Measurements from ENCODE around the gene CFAP119. TPM values are rescaled to one million over a fixed set of nuclear protein-coding genes. Genes with fewer than 3 reads are reported as not detected.

CFAP119 gene
- polyA plus RNA-seq, 1 donor (not counting 4 experiments of a cell fraction or from before 2014, with no cell fraction given) = 3.0 TPM

DNA sequence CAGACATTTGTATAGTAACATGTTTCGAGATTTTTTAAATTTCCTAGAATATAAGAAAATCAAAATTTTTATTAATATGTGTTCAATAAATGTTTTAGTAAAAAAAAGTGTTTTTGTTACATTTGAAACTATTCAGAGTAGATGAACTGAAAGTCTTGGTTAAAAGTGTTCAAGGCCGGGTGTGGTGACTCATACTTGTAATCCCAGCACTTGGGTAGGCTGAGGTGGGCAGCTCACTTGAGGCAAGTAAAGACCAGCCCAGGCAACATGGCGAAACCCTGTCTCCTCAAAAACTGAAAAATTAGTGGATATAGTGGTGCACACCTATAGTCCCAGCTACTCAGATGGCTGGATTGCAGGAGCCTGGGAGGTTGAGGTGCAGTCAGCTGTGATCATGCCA, 30.5 kb downstream of the CFAP119 start:
- no peak overlapping the region for H3K27ac ChIP-seq (ENCODE audit: control insufficient read depth, insufficient read depth, low read length)
- H3K4me2 ChIP-seq (ENCODE audit: control insufficient read depth, extremely low read depth, insufficient read depth, low read depth, low read length) = no peak overlapping the region
- DNase-seq (ENCODE audit: low read depth, low spot score) = no peak
- no peak overlapping the region for H2AFZ ChIP-seq (ENCODE audit: control insufficient read depth, low read length)
- dilution Hi-C loops (cut with MboI; ENCODE audit: extremely low pct_ligation_motif_present, low sequenced_read_pairs) = no loop called here
- peaks cover 35 to 44% of the 10 kb centered on the region in 2 experiments for H3K36me3 ChIP-seq (ENCODE audit: control insufficient read depth in 2 of 2, extremely low read depth in 1 of 2, insufficient read depth in 2 of 2, low read length in 2 of 2)
- H3K9me3 ChIP-seq (ENCODE audit: control insufficient read depth, low read depth, low read length) = no peaks in the 10 kb centered on the region
- no peaks in the 10 kb centered on the region for H4K20me1 ChIP-seq (ENCODE audit: control insufficient read depth, extremely low read depth, insufficient read depth, low read length)
- no peaks in the 10 kb centered on the region for H3K27me3 ChIP-seq (ENCODE audit: control insufficient read depth, extremely low read depth, insufficient read depth, low read length)
- no peak overlapping the region for H3K9ac ChIP-seq (ENCODE audit: control insufficient read depth, extremely low read depth, insufficient read depth, low read length)
- H3K4me3 ChIP-seq (ENCODE audit: control insufficient read depth in 2 of 3, extremely low read depth in 1 of 3, insufficient read depth in 2 of 3, low read depth in 1 of 3, low read length in 3 of 3) = no peak overlapping the region
- TF ChIP-seq EZH2 (IDR thresholded peaks at IDR 0.05; ENCODE audit: low read length) = no peak
- no peak for FAIRE-seq
- H3K4me1 ChIP-seq (ENCODE audit: control insufficient read depth, extremely low read depth, insufficient read depth, low read length) = peaks cover 8% of the 10 kb centered on the region
- peaks cover 12% of the 10 kb centered on the region for H3K79me2 ChIP-seq (ENCODE audit: control insufficient read depth, insufficient read depth, low read length)
- H3K9me1 ChIP-seq (ENCODE audit: control insufficient read depth, extremely low read depth, insufficient read depth, low read length) = no peaks in the 10 kb centered on the region

- Histone ChIP-seq H3K27me3 (ENCODE audit: control insufficient read depth, extremely low read depth, insufficient read depth, low read length) (no peaks in the 10 kb centered on the region), H3K9me3 (ENCODE audit: control insufficient read depth, low read depth, low read length) (no peaks in the 10 kb centered on the region), H3K4me2 (ENCODE audit: control insufficient read depth, extremely low read depth, insufficient read depth, low read depth, low read length) (no peak overlapping the region), H2AFZ (ENCODE audit: control insufficient read depth, low read length) (no peak overlapping the region), H3K36me3 (ENCODE audit: control insufficient read depth in 2 of 2, extremely low read depth in 1 of 2, insufficient read depth in 2 of 2, low read length in 2 of 2) (peaks cover 40 to 44% of the 10 kb centered on the region in 2 experiments), H3K79me2 (ENCODE audit: control insufficient read depth, insufficient read depth, low read length) (peaks cover 23% of the 10 kb centered on the region), H3K4me3 (ENCODE audit: control insufficient read depth in 2 of 3, extremely low read depth in 1 of 3, insufficient read depth in 2 of 3, low read depth in 1 of 3, low read length in 3 of 3) (no peak overlapping the region), H3K4me1 (ENCODE audit: control insufficient read depth, extremely low read depth, insufficient read depth, low read length) (peaks cover 8% of the 10 kb centered on the region), H3K27ac (ENCODE audit: control insufficient read depth, insufficient read depth, low read length) (no peak overlapping the region), H4K20me1 (ENCODE audit: control insufficient read depth, extremely low read depth, insufficient read depth, low read length) (no peaks in the 10 kb centered on the region), H3K9ac (ENCODE audit: control insufficient read depth, extremely low read depth, insufficient read depth, low read length) (no peak overlapping the region), H3K9me1 (ENCODE audit: control insufficient read depth, extremely low read depth, insufficient read depth, low read length) (no peaks in the 10 kb centered on the region)
- no peak for DNase-seq (ENCODE audit: low read depth, low spot score)
- dilution Hi-C loops (cut with MboI; ENCODE audit: extremely low pct_ligation_motif_present, low sequenced_read_pairs) = no loop called here
- TF ChIP-seq, protein P1, sequence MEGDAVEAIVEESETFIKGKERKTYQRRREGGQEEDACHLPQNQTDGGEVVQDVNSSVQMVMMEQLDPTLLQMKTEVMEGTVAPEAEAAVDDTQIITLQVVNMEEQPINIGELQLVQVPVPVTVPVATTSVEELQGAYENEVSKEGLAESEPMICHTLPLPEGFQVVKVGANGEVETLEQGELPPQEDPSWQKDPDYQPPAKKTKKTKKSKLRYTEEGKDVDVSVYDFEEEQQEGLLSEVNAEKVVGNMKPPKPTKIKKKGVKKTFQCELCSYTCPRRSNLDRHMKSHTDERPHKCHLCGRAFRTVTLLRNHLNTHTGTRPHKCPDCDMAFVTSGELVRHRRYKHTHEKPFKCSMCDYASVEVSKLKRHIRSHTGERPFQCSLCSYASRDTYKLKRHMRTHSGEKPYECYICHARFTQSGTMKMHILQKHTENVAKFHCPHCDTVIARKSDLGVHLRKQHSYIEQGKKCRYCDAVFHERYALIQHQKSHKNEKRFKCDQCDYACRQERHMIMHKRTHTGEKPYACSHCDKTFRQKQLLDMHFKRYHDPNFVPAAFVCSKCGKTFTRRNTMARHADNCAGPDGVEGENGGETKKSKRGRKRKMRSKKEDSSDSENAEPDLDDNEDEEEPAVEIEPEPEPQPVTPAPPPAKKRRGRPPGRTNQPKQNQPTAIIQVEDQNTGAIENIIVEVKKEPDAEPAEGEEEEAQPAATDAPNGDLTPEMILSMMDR (optimal IDR thresholded peaks at IDR 0.05 in 1 of 3, IDR thresholded peaks at IDR 0.05 in 1 of 3, conservative IDR thresholded peaks at IDR 0.05 in 1 of 3; ENCODE audit: extremely low read depth in 1 of 3, insufficient read depth in 2 of 3, low read length in 3 of 3) = no peak
- no peak for TF ChIP-seq EZH2 (IDR thresholded peaks at IDR 0.05; ENCODE audit: low read length)
- FAIRE-seq = no peak
Observed at GRCh38 chr16:30728899-30729672, 32.8 kb downstream of the CFAP119 start.
